GM23338 (cell line): ENCODE measurements around the gene ST8SIA1. TPM values are rescaled to one million over a fixed set of nuclear protein-coding genes. Genes with fewer than 3 reads are reported as not detected.

Source experiments
- ATAC-seq: fragments of 200-7000 bp; cut with Tn5 transposase; 3 replicates; pipeline ENCODE4 v1.9.1; 2020
- DNase-seq: peaks from one replicate; pipeline ENCODE4 v3.0.0-alpha.2; 2015; ENCODE audit warnings: low spot score
- H2AFZ ChIP-seq: fragments of 200-600 bp; sonication (generic); 2 replicates; pipeline ENCODE4 v1.8.0; 2016; ENCODE audit warnings: antibody characterized with exemption, mild to moderate bottlenecking, moderate library complexity
- H3F3A ChIP-seq: fragments of 200-600 bp; sonication (generic); replicated peaks from 2 replicates; pipeline ENCODE4 v1.8.0; 2017; ENCODE audit warnings: antibody characterized with exemption, mixed run types, low read depth
- H3K27ac ChIP-seq: fragments of 200-600 bp; sonication (generic); 2 replicates; pipeline ENCODE4 v1.6.1; 2016; ENCODE audit warnings: low read depth
- H3K27me3 ChIP-seq: fragments of 200-600 bp; sonication (generic); 2 replicates; pipeline ENCODE4 v1.8.0; 2016; ENCODE audit warnings: mild to moderate bottlenecking, mixed run types, moderate library complexity; ENCODE audit not compliant: insufficient read depth
- H3K36me3 ChIP-seq: fragments of 200-600 bp; sonication (generic); 2 replicates; pipeline ENCODE4 v1.8.0; 2016; ENCODE audit warnings: mild to moderate bottlenecking; ENCODE audit not compliant: insufficient read depth
- H3K4me1 ChIP-seq: fragments of 200-600 bp; sonication (generic); 2 replicates; pipeline ENCODE4 v1.8.0; 2016; ENCODE audit warnings: mild to moderate bottlenecking, moderate library complexity; ENCODE audit not compliant: insufficient read depth
- H3K4me2 ChIP-seq: fragments of 200-600 bp; sonication (generic); 2 replicates; pipeline ENCODE4 v1.7.1; 2017; ENCODE audit warnings: mixed run types
- H3K4me3 ChIP-seq: fragments of 200-600 bp; sonication (generic); 2 replicates; pipeline ENCODE4 v1.6.1; 2016; ENCODE audit warnings: mixed run types
- H3K79me2 ChIP-seq: fragments of 200-600 bp; sonication (generic); replicated peaks from 2 replicates; pipeline ENCODE4 v1.8.0; 2017; ENCODE audit warnings: mild to moderate bottlenecking; ENCODE audit not compliant: insufficient read depth
- H3K9me2 ChIP-seq: fragments of 200-600 bp; sonication (generic); 2 replicates; pipeline ENCODE4 v1.8.0; 2017; ENCODE audit not compliant: insufficient read depth
- H4K20me1 ChIP-seq: fragments of 200-600 bp; sonication (generic); replicated peaks from 2 replicates; pipeline ENCODE4 v1.8.0; 2017; ENCODE audit warnings: mild to moderate bottlenecking; ENCODE audit not compliant: insufficient read depth
- H3K27ac Mint-ChIP-seq: 2 replicates; pipeline ENCODE4 v1.8.0; 2020; ENCODE audit warnings: inconsistent platforms, mild to moderate bottlenecking, moderate library complexity, mixed read lengths
- H3K27me3 Mint-ChIP-seq: 3 replicates; pipeline ENCODE4 v1.8.0; 2022; ENCODE audit warnings: low read depth, mild to moderate bottlenecking, moderate library complexity, mixed read lengths, inconsistent platforms; ENCODE audit not compliant: insufficient read depth, poor library complexity
- H3K36me3 Mint-ChIP-seq: 3 replicates; pipeline ENCODE4 v1.8.0; 2021; ENCODE audit warnings: low read depth, mild to moderate bottlenecking, inconsistent platforms, moderate library complexity, mixed read lengths
- H3K4me1 Mint-ChIP-seq: 3 replicates; pipeline ENCODE4 v1.8.0; 2020; ENCODE audit warnings: mild to moderate bottlenecking, inconsistent platforms, mixed read lengths
- H3K4me3 Mint-ChIP-seq: 3 replicates; pipeline ENCODE4 v1.8.0; 2021; ENCODE audit warnings: moderate library complexity, mild to moderate bottlenecking, inconsistent platforms, mixed read lengths
- H3K9me3 Mint-ChIP-seq: 3 replicates; pipeline ENCODE4 v1.8.0; 2020; ENCODE audit warnings: moderate library complexity, mild to moderate bottlenecking, inconsistent platforms, mixed read lengths
- CREB1 ChIP-seq: fragments of 250-450 bp; sonication (Bioruptor Pico); IDR thresholded peaks from 2 replicates; pipeline ENCODE4 v1.5.0; 2020; ENCODE audit warnings: low read depth, mild to moderate bottlenecking, moderate library complexity
- CTCF ChIP-seq, 2 experiments: fragments of 200-600 bp in 1 of 2; sonication (generic) in 1 of 2; conservative IDR thresholded peaks; 2 replicates each; pipeline versions ENCODE4 v1.5.1 to v1.6.1; 2016 to 2017; ENCODE audit warnings: antibody characterized with exemption in 2 of 2, low read depth in 2 of 2, mild to moderate bottlenecking in 2 of 2, moderate library complexity in 1 of 2
- ETS1 ChIP-seq: IDR thresholded peaks from 2 replicates; pipeline ENCODE4 v1.6.1; 2016; ENCODE audit warnings: antibody characterized with exemption
- EZH2phosphoT487 ChIP-seq: fragments of 200-600 bp; sonication (generic); IDR thresholded peaks from one replicate; pipeline ENCODE4 v1.8.1; 2018; ENCODE audit warnings: antibody characterized with exemption; ENCODE audit not compliant: unreplicated experiment
- ZNF114 ChIP-seq: fragments of 250-450 bp; sonication (Bioruptor Pico); IDR thresholded peaks from 2 replicates; pipeline ENCODE4 v1.5.0; 2020; ENCODE audit warnings: mild to moderate bottlenecking, moderate library complexity
- ZNF462 ChIP-seq: fragments of 250-450 bp; sonication (Bioruptor Pico); IDR thresholded peaks from 2 replicates; pipeline ENCODE4 v1.5.0; 2020; ENCODE audit warnings: mild to moderate bottlenecking, moderate library complexity
- polyA plus RNA-seq: library from polyadenylated mRNA; unstranded; fragments of >200 nt; fragmentation: Nextera tagmentation; extraction: Ambion mirVana; gene quantifications from 2 replicates; pipeline ENCODE4 v1.2.1, GENCODE V29; 2016
- total RNA-seq: library from RNA; depleted of rRNA; stranded (reverse); fragments of >200 nt; shearing (Covaris generic); gene quantifications from 2 replicates; pipeline ENCODE4 v1.2.3, GENCODE V29; 2014

ST8SIA1 gene
- total and polyA plus RNA-seq, 2 experiments from 2014 or later = 2.5 to 5.1 TPM

GRCh38 chr12:22335794-22336166 lies 1.3 kb upstream of the ST8SIA1 start:
- Mint-ChIP-seq H3K4me1 (peaks cover 5% of the 10 kb centered on the region; the same call in 2 of the 3 replicates), H3K4me3 (peak overlapping the region; percentile 85), H3K36me3 (no peaks in the 10 kb centered on the region; the same call in 2 of the 3 replicates), H3K9me3 (no peaks in the 10 kb centered on the region), H3K27ac (no peak overlapping the region), H3K27me3 (peaks cover 32% of the 10 kb centered on the region)
- H3F3A ChIP-seq = 0 out of 2 replicates have a peak, but pooled peaks cover 3% of the 10 kb centered on the region
- no peak overlapping the region for H3K27ac ChIP-seq
- H3K79me2 ChIP-seq = no peaks in the 10 kb centered on the region
- H3K36me3 ChIP-seq = no peaks in the 10 kb centered on the region
- ATAC-seq (peak; percentile 58), DNase-seq (peak; percentile 77)
- peak overlapping the region; percentile 90 for H3K4me3 ChIP-seq
- TF ChIP-seq CREB1 (CRISPR knock-in tag) (no peak), ZNF114 (CRISPR knock-in tag) (no peak), EZH2phosphoT487 (no peak), CTCF (conservative IDR thresholded peaks at IDR 0.05; ENCODE audit: low read depth in 2 of 2) (peak; percentile 60 to 77), ZNF462 (CRISPR knock-in tag) (no peak), ETS1 (no peak)
- no peaks in the 10 kb centered on the region; the same call in 1 of the 2 replicates for H4K20me1 ChIP-seq
- H3K9me2 ChIP-seq = no peaks in the 10 kb centered on the region
- H3K4me1 ChIP-seq = peaks cover 6% of the 10 kb centered on the region
- H2AFZ ChIP-seq = peak overlapping the region; percentile 70
- peaks cover 30% of the 10 kb centered on the region for H3K27me3 ChIP-seq
- H3K4me2 ChIP-seq = peak overlapping the region; percentile 94
